D721Med (cell line): Measurements from ENCODE around the gene MCF2L.
"Not testable (repeated sequence)": the region's sequence is repeated elsewhere in the genome, so short reads cannot be mapped to it uniquely, and the experiment has no call there.

ENCODE experiments used
- DNase-seq: peaks from one replicate; pipeline ENCODE4 v3.0.0; 2011; ENCODE audit warnings: low spot score; ENCODE audit not compliant: insufficient read length
- FAIRE-seq: peaks from 2 replicates; lab custom pipeline; 2011; peaks lifted over from hg19 to GRCh38; lab: Jason Lieb, UNC
- TF ChIP-seq, protein P1 (sequence below): IDR thresholded peaks from 2 replicates; pipeline ENCODE4 v1.5.1; 2012; ENCODE audit warnings: mild to moderate bottlenecking, control low read depth; ENCODE audit not compliant: insufficient read depth; ENCODE audit errors: missing control alignments

MCF2L gene

GRCh38 chr13:113103646-113104045 is 134.6 kb downstream of the MCF2L start:
- DNase-seq (no peak), FAIRE-seq (no peak)
- TF ChIP-seq, protein P1, sequence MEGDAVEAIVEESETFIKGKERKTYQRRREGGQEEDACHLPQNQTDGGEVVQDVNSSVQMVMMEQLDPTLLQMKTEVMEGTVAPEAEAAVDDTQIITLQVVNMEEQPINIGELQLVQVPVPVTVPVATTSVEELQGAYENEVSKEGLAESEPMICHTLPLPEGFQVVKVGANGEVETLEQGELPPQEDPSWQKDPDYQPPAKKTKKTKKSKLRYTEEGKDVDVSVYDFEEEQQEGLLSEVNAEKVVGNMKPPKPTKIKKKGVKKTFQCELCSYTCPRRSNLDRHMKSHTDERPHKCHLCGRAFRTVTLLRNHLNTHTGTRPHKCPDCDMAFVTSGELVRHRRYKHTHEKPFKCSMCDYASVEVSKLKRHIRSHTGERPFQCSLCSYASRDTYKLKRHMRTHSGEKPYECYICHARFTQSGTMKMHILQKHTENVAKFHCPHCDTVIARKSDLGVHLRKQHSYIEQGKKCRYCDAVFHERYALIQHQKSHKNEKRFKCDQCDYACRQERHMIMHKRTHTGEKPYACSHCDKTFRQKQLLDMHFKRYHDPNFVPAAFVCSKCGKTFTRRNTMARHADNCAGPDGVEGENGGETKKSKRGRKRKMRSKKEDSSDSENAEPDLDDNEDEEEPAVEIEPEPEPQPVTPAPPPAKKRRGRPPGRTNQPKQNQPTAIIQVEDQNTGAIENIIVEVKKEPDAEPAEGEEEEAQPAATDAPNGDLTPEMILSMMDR, result no peak

GRCh38 chr13:113105032-113105920 is 136.3 kb downstream of the MCF2L start, which contains the start of gene F7:
TSS of gene F7 (plus strand) at chr13:113105791. CDS start at chr13:113105842, 51 bp downstream.
- FAIRE-seq (no peak), DNase-seq (no peak)

GRCh38 chr13:113105921-113106452 is 137.0 kb downstream of the MCF2L start:
- TF ChIP-seq, protein P1, result no peak
- DNase-seq, result no peak
- FAIRE-seq, result no peak

More at GRCh38 chr13:113105032-113105920, 136.3 kb downstream of the MCF2L start, which contains the start of gene F7:
- TF ChIP-seq, protein P1, result no peak

GRCh38 chr13:113106711-113107351 is 137.8 kb downstream of the MCF2L start:
- DNase-seq (no peak), FAIRE-seq (no peak)
- TF ChIP-seq, protein P1, result no peak

DNA sequence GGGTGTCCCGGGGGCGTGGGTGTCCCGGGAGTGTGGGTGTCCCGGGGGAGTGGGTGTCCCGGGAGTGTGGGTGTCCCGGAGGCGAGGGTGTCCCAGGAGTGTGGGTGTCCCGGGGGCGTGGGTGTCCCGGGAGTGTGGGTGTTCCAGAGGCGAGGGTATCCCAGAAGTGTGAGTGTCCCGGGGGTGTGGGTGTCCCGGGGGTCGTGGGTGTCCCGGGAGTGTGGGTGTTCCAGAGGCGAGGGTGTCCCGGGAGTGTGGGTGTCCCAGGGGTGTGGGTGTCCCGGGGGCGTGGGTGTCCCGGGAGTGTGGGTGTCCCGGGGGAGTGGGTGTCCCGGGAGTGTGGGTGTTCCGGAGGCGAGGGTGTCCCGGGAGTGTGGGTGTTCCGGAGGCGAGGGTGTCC is 139.5 kb downstream of the MCF2L start:
- DNase-seq, FAIRE-seq: not testable (repeated sequence)

GRCh38 chr13:113109151-113110047 is 140.4 kb downstream of the MCF2L start:
- TF ChIP-seq, protein P1, result no peak
- DNase-seq (no peak), FAIRE-seq (no peak)
